SK-N-SH treated with all-trans-retinoic acid at 6 μM for 48 hours (cell line): ENCODE data around the gene ABCB8.

Experiments
- ATAC-seq: fragments of 200-7000 bp; cut with Tn5 transposase; 3 replicates; pipeline ENCODE4 v1.9.1; 2020; ENCODE audit warnings: mild to moderate bottlenecking, moderate library complexity
- BACH2 ChIP-seq: fragments of 250-450 bp; sonication (Bioruptor Pico); IDR thresholded peaks from 2 replicates; pipeline ENCODE4 v1.9.0; 2021; ENCODE audit warnings: mild to moderate bottlenecking, borderline replicate concordance
- CREB5 ChIP-seq: fragments of 250-450 bp; sonication (Bioruptor Pico); IDR thresholded peaks from 2 replicates; pipeline ENCODE4 v1.5.1; 2020; ENCODE audit warnings: low read depth, mild to moderate bottlenecking, moderate library complexity
- CSDC2 ChIP-seq: fragments of 250-450 bp; sonication (Bioruptor Pico); IDR thresholded peaks from 2 replicates; pipeline ENCODE4 v1.5.0; 2020; ENCODE audit warnings: mild to moderate bottlenecking, moderate library complexity
- ESRRG ChIP-seq: fragments of 250-450 bp; sonication (Bioruptor Pico); IDR thresholded peaks from 2 replicates; pipeline ENCODE4 v1.6.1; 2021; ENCODE audit warnings: mild to moderate bottlenecking
- GLIS3 ChIP-seq: fragments of 250-450 bp; sonication (Bioruptor Pico); IDR thresholded peaks from 2 replicates; pipeline ENCODE4 v1.5.0; 2020; ENCODE audit warnings: mild to moderate bottlenecking, moderate library complexity
- ISL1 ChIP-seq: fragments of 250-450 bp; sonication (Bioruptor Pico); IDR thresholded peaks from 2 replicates; pipeline ENCODE4 v2.1.2; 2022; ENCODE audit warnings: mild to moderate bottlenecking, moderate library complexity
- OSR1 ChIP-seq: fragments of 250-450 bp; sonication (Bioruptor Pico); IDR thresholded peaks from 2 replicates; pipeline ENCODE4 v1.8.0; 2022; ENCODE audit warnings: moderate library complexity, mild to moderate bottlenecking, inconsistent platforms
- PATZ1 ChIP-seq: fragments of 250-450 bp; sonication (Bioruptor Pico); IDR thresholded peaks from 2 replicates; pipeline ENCODE4 v1.8.0; 2020; ENCODE audit warnings: mild to moderate bottlenecking, moderate library complexity, borderline replicate concordance
- POU6F1 ChIP-seq: fragments of 250-450 bp; sonication (Bioruptor Pico); IDR thresholded peaks from 2 replicates; pipeline ENCODE4 v1.8.0; 2021; ENCODE audit warnings: low read depth, mild to moderate bottlenecking, moderate library complexity, borderline replicate concordance
- PPARA ChIP-seq: fragments of 250-450 bp; sonication (Bioruptor Pico); IDR thresholded peaks from 2 replicates; pipeline ENCODE4 v1.5.0; 2020; ENCODE audit warnings: mild to moderate bottlenecking, borderline replicate concordance
- RARB ChIP-seq: fragments of 250-450 bp; sonication (Bioruptor Pico); IDR thresholded peaks from 2 replicates; pipeline ENCODE4 v1.8.0; 2021; ENCODE audit warnings: mild to moderate bottlenecking, moderate library complexity
- SNAI2 ChIP-seq: fragments of 250-450 bp; sonication (Bioruptor Pico); IDR thresholded peaks from 2 replicates; pipeline ENCODE4 v1.5.0; 2020; ENCODE audit warnings: mild to moderate bottlenecking, moderate library complexity
- TCF4 ChIP-seq: fragments of 250-450 bp; sonication (Bioruptor Pico); IDR thresholded peaks from 2 replicates; pipeline ENCODE4 v1.8.0; 2021; ENCODE audit warnings: mild to moderate bottlenecking, moderate library complexity, borderline replicate concordance
- TSHZ2 ChIP-seq: fragments of 250-450 bp; sonication (Bioruptor Pico); IDR thresholded peaks from 2 replicates; pipeline ENCODE4 v1.5.0; 2020; ENCODE audit warnings: mild to moderate bottlenecking, moderate library complexity
- ZC3H10 ChIP-seq: fragments of 250-450 bp; sonication (Bioruptor Pico); IDR thresholded peaks from 2 replicates; pipeline ENCODE4 v1.5.1; 2021; ENCODE audit warnings: mild to moderate bottlenecking, moderate library complexity
- ZFP3 ChIP-seq: fragments of 250-450 bp; sonication (Bioruptor Pico); IDR thresholded peaks from 2 replicates; pipeline ENCODE4 v1.5.0; 2020; ENCODE audit warnings: mild to moderate bottlenecking, moderate library complexity
- ZFP30 ChIP-seq: fragments of 450-650 bp; formaldehyde crosslinking; IDR thresholded peaks from 2 replicates; pipeline ENCODE4 v1.5.0; 2022; ENCODE audit warnings: mild to moderate bottlenecking, moderate library complexity
- ZNF565 ChIP-seq: fragments of 450-650 bp; formaldehyde crosslinking; conservative IDR thresholded peaks from 2 replicates; pipeline ENCODE4 v1.5.0; 2020; ENCODE audit warnings: low read depth, mild to moderate bottlenecking, moderate library complexity
- ZNF70 ChIP-seq: fragments of 450-650 bp; formaldehyde crosslinking; IDR thresholded peaks from 2 replicates; pipeline ENCODE4 v1.5.0; 2020; ENCODE audit warnings: mild to moderate bottlenecking, moderate library complexity
- ZNF8 ChIP-seq: fragments of 450-650 bp; formaldehyde crosslinking; IDR thresholded peaks from 2 replicates; pipeline ENCODE4 v1.5.0; 2020; ENCODE audit warnings: mild to moderate bottlenecking, moderate library complexity

Gene ABCB8

GRCh38 chr7:151094675-151095074, 66.4 kb downstream of the ABCB8 start:
- no peak for ATAC-seq
- TF ChIP-seq ZFP3 (CRISPR knock-in tag) (no peak), TCF4 (CRISPR knock-in tag) (no peak), ZFP30 (no peak), ZC3H10 (CRISPR knock-in tag) (no peak), BACH2 (CRISPR knock-in tag) (no peak), OSR1 (CRISPR knock-in tag) (no peak), TSHZ2 (CRISPR knock-in tag) (no peak), CSDC2 (CRISPR knock-in tag) (no peak), ISL1 (CRISPR knock-in tag) (no peak), SNAI2 (CRISPR knock-in tag) (no peak), PATZ1 (no peak), PPARA (CRISPR knock-in tag) (no peak), ESRRG (no peak), POU6F1 (no peak), RARB (CRISPR knock-in tag) (no peak), ZNF70 (CRISPR knock-in tag) (no peak), CREB5 (CRISPR knock-in tag) (no peak)

GRCh38 chr7:151095123-151095797, 67.0 kb downstream of the ABCB8 start:
- TF ChIP-seq ZNF70 (CRISPR knock-in tag) (no peak), TCF4 (CRISPR knock-in tag) (no peak), OSR1 (CRISPR knock-in tag) (no peak), TSHZ2 (CRISPR knock-in tag) (no peak), PPARA (CRISPR knock-in tag) (no peak), ZFP3 (CRISPR knock-in tag) (no peak), ESRRG (no peak), GLIS3 (CRISPR knock-in tag) (no peak), ZNF565 (CRISPR knock-in tag) (no peak), ZNF8 (no peak)
- ATAC-seq, result peak; percentile 56
